Measurements from ENCODE around the gene DNAJB5. TPM values are rescaled to one million over a fixed set of nuclear protein-coding genes. Genes with fewer than 3 reads are reported as not detected.

DNAJB5 gene
- total RNA-seq, 1 donor from 2014 or later = 1.9 TPM

GRCh38 chr9:34983209-34983608 lies 6.3 kb upstream of the DNAJB5 start:
- no peak for ATAC-seq

GRCh38 chr9:34984049-34984448 lies 5.5 kb upstream of the DNAJB5 start:
- ATAC-seq (no peak), DNase-seq (ENCODE audit: low spot score) (no peak)

More at GRCh38 chr9:34983209-34983608, 6.3 kb upstream of the DNAJB5 start:
- DNase-seq (ENCODE audit: low spot score) = no peak

- no peak for DNase-seq (ENCODE audit: low spot score)
- ATAC-seq = no peak
Measured at GRCh38 chr9:34985311-34985899, 4.1 kb upstream of the DNAJB5 start.

- ATAC-seq = no peak
- DNase-seq (ENCODE audit: low spot score) = no peak
Measured at GRCh38 chr9:34986540-34987047, 3.0 kb upstream of the DNAJB5 start.

GRCh38 chr9:34987160-34987901 lies 2.2 kb upstream of the DNAJB5 start:
- no peak for ATAC-seq
- no peak for DNase-seq (ENCODE audit: low spot score)

GRCh38 chr9:34988218-34989002 lies 1.1 kb upstream of the DNAJB5 start:
- ATAC-seq = no peak
- no peak for DNase-seq (ENCODE audit: low spot score)

GRCh38 chr9:34989946-34990635 lies 546 bp downstream of the DNAJB5 start:
- no peak for DNase-seq (ENCODE audit: low spot score)

GRCh38 chr9:34990908-34991606 lies 1.5 kb downstream of the DNAJB5 start:
- ATAC-seq = no peak
- no peak for DNase-seq (ENCODE audit: low spot score)

More at GRCh38 chr9:34989946-34990635, 546 bp downstream of the DNAJB5 start:
- ATAC-seq = peak; percentile 27

- DNase-seq (ENCODE audit: low spot score) = no peak
- ATAC-seq = no peak
Measured at GRCh38 chr9:34991607-34992375, 2.2 kb downstream of the DNAJB5 start.

GRCh38 chr9:34992376-34992951 lies 2.9 kb downstream of the DNAJB5 start:
- ATAC-seq (no peak), DNase-seq (ENCODE audit: low spot score) (no peak)

GRCh38 chr9:34993502-34994259 lies 4.1 kb downstream of the DNAJB5 start:
- DNase-seq (ENCODE audit: low spot score) (no peak), ATAC-seq (no peak)

GRCh38 chr9:34994260-34994899 lies 4.8 kb downstream of the DNAJB5 start:
- DNase-seq (ENCODE audit: low spot score) (no peak), ATAC-seq (peak; percentile 10)

- ATAC-seq (peak; percentile 2), DNase-seq (ENCODE audit: low spot score) (no peak)
Measured at GRCh38 chr9:34994900-34995669, 5.5 kb downstream of the DNAJB5 start.

- no peak for ATAC-seq
Measured at GRCh38 chr9:34995670-34996060, 6.1 kb downstream of the DNAJB5 start.

GRCh38 chr9:34996181-34996904 lies 6.8 kb downstream of the DNAJB5 start:
- DNase-seq (ENCODE audit: low spot score) = no peak
- no peak for ATAC-seq

More at GRCh38 chr9:34995670-34996060, 6.1 kb downstream of the DNAJB5 start:
- DNase-seq (ENCODE audit: low spot score) = peak; percentile 18

GRCh38 chr9:34996905-34997279 lies 7.3 kb downstream of the DNAJB5 start:
- no peak for DNase-seq (ENCODE audit: low spot score)
- peak; percentile 54 for ATAC-seq

Data from left lobe of liver (tissue), 2 donors.